ENCODE measurements around the gene BIK.

DNA sequence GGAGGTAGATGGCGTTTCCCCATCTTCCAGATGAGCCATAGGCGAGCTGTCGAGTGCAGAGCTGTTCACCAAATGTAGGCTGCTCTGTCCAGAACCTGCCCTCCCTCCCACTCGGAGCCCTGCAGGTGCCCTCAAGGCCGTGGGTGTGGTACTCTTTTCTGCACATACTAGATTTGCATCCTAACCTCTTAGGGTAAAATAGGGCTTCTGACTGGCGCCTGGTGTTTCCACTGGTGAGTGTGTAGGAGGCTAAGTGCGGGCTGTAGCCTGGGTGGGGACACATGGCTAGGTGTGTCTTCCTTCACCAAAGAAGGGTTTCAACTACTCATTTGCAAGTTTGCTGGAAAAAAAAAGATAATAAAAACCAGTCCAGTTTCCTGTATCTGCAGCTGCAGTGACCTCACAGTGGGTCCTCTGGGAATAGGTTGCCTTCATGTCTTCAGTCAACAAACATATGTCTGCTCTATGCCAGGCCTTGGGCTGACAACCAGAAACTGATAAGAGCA, 8.5 kb downstream of the BIK start:
- no peak for TF ChIP-seq EZH2 (IDR thresholded peaks at IDR 0.05; ENCODE audit: borderline replicate concordance, low read depth, low read length, poor library complexity, severe bottlenecking)
- TF ChIP-seq, protein P1, sequence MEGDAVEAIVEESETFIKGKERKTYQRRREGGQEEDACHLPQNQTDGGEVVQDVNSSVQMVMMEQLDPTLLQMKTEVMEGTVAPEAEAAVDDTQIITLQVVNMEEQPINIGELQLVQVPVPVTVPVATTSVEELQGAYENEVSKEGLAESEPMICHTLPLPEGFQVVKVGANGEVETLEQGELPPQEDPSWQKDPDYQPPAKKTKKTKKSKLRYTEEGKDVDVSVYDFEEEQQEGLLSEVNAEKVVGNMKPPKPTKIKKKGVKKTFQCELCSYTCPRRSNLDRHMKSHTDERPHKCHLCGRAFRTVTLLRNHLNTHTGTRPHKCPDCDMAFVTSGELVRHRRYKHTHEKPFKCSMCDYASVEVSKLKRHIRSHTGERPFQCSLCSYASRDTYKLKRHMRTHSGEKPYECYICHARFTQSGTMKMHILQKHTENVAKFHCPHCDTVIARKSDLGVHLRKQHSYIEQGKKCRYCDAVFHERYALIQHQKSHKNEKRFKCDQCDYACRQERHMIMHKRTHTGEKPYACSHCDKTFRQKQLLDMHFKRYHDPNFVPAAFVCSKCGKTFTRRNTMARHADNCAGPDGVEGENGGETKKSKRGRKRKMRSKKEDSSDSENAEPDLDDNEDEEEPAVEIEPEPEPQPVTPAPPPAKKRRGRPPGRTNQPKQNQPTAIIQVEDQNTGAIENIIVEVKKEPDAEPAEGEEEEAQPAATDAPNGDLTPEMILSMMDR (conservative IDR thresholded peaks at IDR 0.05; ENCODE audit: low read depth, low read length): no peak
